GM21786 (cell line): ENCODE measurements around the gene VSTM2B.

ENCODE experiments used
- ATAC-seq: cut with Tn5 transposase; IDR thresholded peaks from one replicate; pipeline ENCODE4 v1.9.1; 2021; ENCODE audit not compliant: unreplicated experiment

The VSTM2B gene

GRCh38 chr19:29587059-29587458 is 61.3 kb downstream of the VSTM2B start:
- no peak for ATAC-seq

GRCh38 chr19:29587518-29587986 is 61.8 kb downstream of the VSTM2B start:
- peak; percentile 85 for ATAC-seq

GRCh38 chr19:29588095-29588494 is 62.3 kb downstream of the VSTM2B start:
- no peak for ATAC-seq

GRCh38 chr19:29590278-29590677 is 64.5 kb downstream of the VSTM2B start:
- no peak for ATAC-seq

GRCh38 chr19:29591670-29592069 is 65.9 kb downstream of the VSTM2B start:
- ATAC-seq, result no peak

- ATAC-seq, result no peak
Measured at GRCh38 chr19:29593869-29594268, 68.1 kb downstream of the VSTM2B start.

- ATAC-seq, result no peak
Measured at GRCh38 chr19:29596080-29596727, 70.4 kb downstream of the VSTM2B start.

GRCh38 chr19:29596885-29597525 is 71.2 kb downstream of the VSTM2B start:
- no peak for ATAC-seq

- no peak for ATAC-seq
Measured at GRCh38 chr19:29598036-29598435, 72.2 kb downstream of the VSTM2B start.

- ATAC-seq, result no peak
Measured at GRCh38 chr19:29598496-29598895, 72.7 kb downstream of the VSTM2B start.

GRCh38 chr19:29603308-29603707 is 77.5 kb downstream of the VSTM2B start:
- no peak for ATAC-seq

GRCh38 chr19:29605653-29606419 is 80.0 kb downstream of the VSTM2B start, which contains the start of gene POP4:
TSS of gene POP4 (plus strand) at chr19:29606283. CDS start at chr19:29606319, 36 bp downstream.
- peak; percentile 61 for ATAC-seq

- no peak for ATAC-seq
Measured at GRCh38 chr19:29606420-29606747, 80.6 kb downstream of the VSTM2B start.

GRCh38 chr19:29609636-29610035 is 83.8 kb downstream of the VSTM2B start:
- no peak for ATAC-seq

- ATAC-seq, result no peak
Measured at GRCh38 chr19:29610213-29610573, 84.4 kb downstream of the VSTM2B start.

GRCh38 chr19:29610574-29611271 is 84.9 kb downstream of the VSTM2B start:
- ATAC-seq, result peak; percentile 75

GRCh38 chr19:29612121-29612520 is 86.3 kb downstream of the VSTM2B start:
- ATAC-seq, result no peak

- ATAC-seq, result no peak
Measured at GRCh38 chr19:29612801-29613595, 87.2 kb downstream of the VSTM2B start.

GRCh38 chr19:29614046-29614445 is 88.3 kb downstream of the VSTM2B start:
- ATAC-seq, result no peak
